ENCODE results near the gene ZNF862.

Gene ZNF862

GRCh38 chr7:149819141-149819960, 18.8 kb upstream of the ZNF862 start:
- TF ChIP-seq CTCF (IDR thresholded peaks at IDR 0.05; ENCODE audit: insufficient read depth, low read depth, low read length, missing control alignments) = no peak
- no peak for DNase-seq (ENCODE audit: low read depth)
- H3K4me3 ChIP-seq (ENCODE audit: low read depth, low read length) = no peak overlapping the region

- no peak overlapping the region for H3K4me3 ChIP-seq (ENCODE audit: low read depth, low read length)
- DNase-seq (ENCODE audit: low read depth) = no peak
- no peak for TF ChIP-seq CTCF (IDR thresholded peaks at IDR 0.05; ENCODE audit: insufficient read depth, low read depth, low read length, missing control alignments)
Observed at GRCh38 chr7:149819961-149820340, 18.2 kb upstream of the ZNF862 start.

GRCh38 chr7:149820622-149821190, 17.5 kb upstream of the ZNF862 start:
- DNase-seq (ENCODE audit: low read depth) = no peak
- H3K4me3 ChIP-seq (ENCODE audit: low read depth, low read length) = no peak overlapping the region
- TF ChIP-seq CTCF (IDR thresholded peaks at IDR 0.05; ENCODE audit: insufficient read depth, low read depth, low read length, missing control alignments) = no peak

GRCh38 chr7:149821191-149822148, 16.7 kb upstream of the ZNF862 start:
- TF ChIP-seq CTCF (IDR thresholded peaks at IDR 0.05; ENCODE audit: insufficient read depth, low read depth, low read length, missing control alignments) = no peak
- no peak overlapping the region for H3K4me3 ChIP-seq (ENCODE audit: low read depth, low read length)
- no peak for DNase-seq (ENCODE audit: low read depth)

GRCh38 chr7:149822353-149822943, 15.7 kb upstream of the ZNF862 start:
- no peak for DNase-seq (ENCODE audit: low read depth)
- no peak for TF ChIP-seq CTCF (IDR thresholded peaks at IDR 0.05; ENCODE audit: insufficient read depth, low read depth, low read length, missing control alignments)
- no peak overlapping the region for H3K4me3 ChIP-seq (ENCODE audit: low read depth, low read length)

- no peak overlapping the region for H3K4me3 ChIP-seq (ENCODE audit: low read depth, low read length)
- no peak for DNase-seq (ENCODE audit: low read depth)
- TF ChIP-seq CTCF (IDR thresholded peaks at IDR 0.05; ENCODE audit: insufficient read depth, low read depth, low read length, missing control alignments) = no peak
Observed at GRCh38 chr7:149823191-149823630, 15.0 kb upstream of the ZNF862 start.
